K562 (cell line): ENCODE measurements around the gene PLA2R1. TPM values are rescaled to one million over a fixed set of nuclear protein-coding genes. Genes with fewer than 3 reads are reported as not detected.
"Not testable (repeated sequence)": the region's sequence is repeated elsewhere in the genome, so short reads cannot be mapped to it uniquely, and the experiment has no call there.

Experiments used
- ATAC-seq: fragments of 200-7000 bp; cut with Tn5 transposase; 3 replicates; pipeline ENCODE4 v1.9.1; 2020; ENCODE audit warnings: moderate library complexity
- BruUV-seq: library from RNA; stranded (reverse); fragments of 400-500 nt; replicated peaks from 2 replicates; lab custom pipeline; 2021; lab: Mats Ljungman, UMichigan
- CTCF ChIA-PET: fragments of 300-600 bp; formaldehyde crosslinking; extraction: SDS; loops from one replicate; lab custom pipeline; 2021; ENCODE audit warnings: low intra/inter-chr PET ratio; lab: Yijun Ruan, JAX
- POLR2A ChIA-PET: fragments of 300-600, 350-650 bp; sonication (Branson Sonifier 250); formaldehyde crosslinking; extraction: SDS; loops from one replicate; lab custom pipeline; 2021; ENCODE audit warnings: antibody characterized with exemption, inconsistent platforms; lab: Yijun Ruan, JAX
- DNase-seq, 4 experiments: peaks; one replicate each; pipeline versions ENCODE4 v3.0.0 to v3.0.0-alpha.2; 2011 to 2018; ENCODE audit warnings: low spot score in 3 of 4, mixed read lengths in 3 of 4; ENCODE audit errors: extremely low read depth in 1 of 4
- FAIRE-seq: peaks from 2 replicates; lab custom pipeline; 2011; peaks lifted over from hg19 to GRCh38; lab: Jason Lieb, UNC
- H2AFZ ChIP-seq: 2 replicates; pipeline ENCODE4 v1.6.0; 2011; ENCODE audit warnings: low read depth, low read length, control low read depth, inconsistent platforms
- H3K27ac ChIP-seq: fragments of 200-600 bp; 3 replicates; pipeline ENCODE4 v1.8.0; 2011; ENCODE audit warnings: low read depth, mild to moderate bottlenecking, control low read depth, inconsistent platforms, low read length, moderate library complexity, mixed read lengths; ENCODE audit errors: extremely low read depth
- H3K27me3 ChIP-seq, 2 experiments: fragments of 300-600 bp in 1 of 2; 2 replicates in 1 of 2; 3 replicates in 1 of 2; pipeline versions ENCODE4 v1.6.0 to v1.8.0; 2011; ENCODE audit warnings: inconsistent platforms in 2 of 2, low read length in 2 of 2, mild to moderate bottlenecking in 1 of 2, mixed read lengths in 1 of 2, moderate library complexity in 1 of 2; ENCODE audit not compliant: control insufficient read depth in 2 of 2, insufficient read depth in 2 of 2
- H3K36me3 ChIP-seq: fragments of 300-600 bp; 3 replicates; pipeline ENCODE4 v1.8.0; 2011; ENCODE audit warnings: mild to moderate bottlenecking, low read length, inconsistent platforms; ENCODE audit not compliant: control insufficient read depth, insufficient read depth
- H3K4me1 ChIP-seq, 2 experiments: fragments of 200-600 bp in 1 of 2; replicated peaks in 1 of 2; 2 replicates in 1 of 2; 3 replicates in 1 of 2; pipeline versions ENCODE4 v1.5.1 to v1.8.0; 2011; ENCODE audit warnings: inconsistent platforms in 2 of 2, low read length in 2 of 2, mild to moderate bottlenecking in 1 of 2, mixed read lengths in 1 of 2, moderate library complexity in 1 of 2; ENCODE audit not compliant: control insufficient read depth in 2 of 2, insufficient read depth in 2 of 2
- H3K4me2 ChIP-seq: 2 replicates; pipeline ENCODE4 v1.6.1; 2011; ENCODE audit warnings: low read length, control low read depth, inconsistent platforms, mixed read lengths; ENCODE audit not compliant: insufficient read depth
- H3K4me3 ChIP-seq: fragments of 200-600 bp; sonication (generic), shearing (Covaris generic); 2 replicates; pipeline ENCODE4 v1.5.1; 2016; ENCODE audit warnings: control low read depth, inconsistent platforms
- H3K79me2 ChIP-seq: fragments of 200-600 bp; 3 replicates; pipeline ENCODE4 v1.8.0; 2011; ENCODE audit warnings: low read length, inconsistent platforms; ENCODE audit not compliant: control insufficient read depth, insufficient read depth
- H3K9ac ChIP-seq, 2 experiments: 2 replicates each; pipeline versions ENCODE4 v1.6.0 to v1.6.1; 2011; ENCODE audit warnings: low read depth in 2 of 2, low read length in 2 of 2, control low read depth in 1 of 2, inconsistent platforms in 1 of 2, mild to moderate bottlenecking in 1 of 2, mixed read lengths in 1 of 2; ENCODE audit not compliant: insufficient read depth in 1 of 2
- H3K9me1 ChIP-seq: one replicate; pipeline ENCODE4 v1.6.0; 2011; ENCODE audit warnings: inconsistent platforms, mild to moderate bottlenecking, low read length, moderate library complexity; ENCODE audit not compliant: control insufficient read depth, insufficient read depth
- H3K9me3 ChIP-seq: replicated peaks from 2 replicates; pipeline ENCODE4 v1.5.1; 2011; ENCODE audit warnings: low read depth, low read length, inconsistent platforms; ENCODE audit not compliant: control insufficient read depth, insufficient read depth
- H4K20me1 ChIP-seq: replicated peaks from 2 replicates; pipeline ENCODE4 v1.6.1; 2011; ENCODE audit warnings: low read length, inconsistent platforms, mixed read lengths; ENCODE audit not compliant: control insufficient read depth, insufficient read depth
- NCOA4 ChIP-seq: fragments of 450-650 bp; IDR thresholded peaks from 2 replicates; pipeline ENCODE4 v1.6.1; 2018; ENCODE audit warnings: mild to moderate bottlenecking; ENCODE audit not compliant: partially characterized antibody
- PHF20 ChIP-seq: fragments of 450-650 bp; IDR thresholded peaks from 2 replicates; pipeline ENCODE4 v1.6.1; 2018; ENCODE audit not compliant: partially characterized antibody
- RBM17 ChIP-seq: fragments of 200-400 bp; formaldehyde crosslinking; IDR thresholded peaks from 2 replicates; pipeline ENCODE4 v1.6.1; 2017; ENCODE audit warnings: low read depth, mild to moderate bottlenecking, low read length, borderline replicate concordance
- TAL1 ChIP-seq: fragments of 450-650 bp; IDR thresholded peaks from 2 replicates; pipeline ENCODE4 v1.6.1; 2016; ENCODE audit warnings: mild to moderate bottlenecking
- TGIF2 ChIP-seq: sonication (generic); formaldehyde crosslinking; IDR thresholded peaks from 2 replicates; pipeline ENCODE4 v1.8.1; 2022; ENCODE audit warnings: mild to moderate bottlenecking, missing genetic modification reagents, moderate library complexity
- XRCC3 ChIP-seq: fragments of 450-650 bp; IDR thresholded peaks from 2 replicates; pipeline ENCODE4 v1.6.1; 2017; ENCODE audit warnings: mild to moderate bottlenecking, moderate library complexity
- ZNF384 ChIP-seq: IDR thresholded peaks from 2 replicates; pipeline ENCODE4 v1.6.1; 2012; ENCODE audit warnings: low read depth, low read length, improper control_type of control experiment
- ZNF584 ChIP-seq: fragments of 200-800 bp; sonication (Bioruptor generic); IDR thresholded peaks from 2 replicates; pipeline ENCODE4 v1.6.1; 2016; ENCODE audit warnings: low read depth, mild to moderate bottlenecking, missing genetic modification characterization, missing compliant biosample characterization
- WGBS: fragments of 100-300 bp; shearing (Covaris generic); methylation state at CpG from one replicate; pipeline ENCODE4 v1.1.6; 2016; ENCODE audit warnings: low coverage, mixed read lengths; ENCODE audit not compliant: insufficient coverage; ENCODE audit errors: missing lambda C conversion rate; 5-methylcytosine and 5-hydroxymethylcytosine counted together
- in situ Hi-C: fragments of 300-500 bp; cut with MboI; formaldehyde crosslinking; loops from 4 replicates; pipeline ENCODE4 v1.15.0; 2018; ENCODE audit warnings: inconsistent platforms, mixed read lengths
- intact Hi-C: fragments of 100-400 bp; cut with micrococcal nuclease; formaldehyde crosslinking; loops from 2 replicates; pipeline ENCODE4 v1.14.2; 2022
- polyA plus RNA-seq, 8 experiments: library from polyadenylated mRNA; depleted of rRNA in 4 of 8; stranded (reverse) in 5 of 8; unstranded in 3 of 8; fragments of >200 nt; fragmentation: Nextera tagmentation in 2 of 8; fragmentation: Illumina TruSeq in 1 of 8; extraction: Ambion mirVana in 2 of 8; extraction: Trizol in 1 of 8; gene quantifications; 2 replicates each; pipeline versions ENCODE4 v1.2.1 to v1.2.3, GENCODE V29; 2011 to 2014; ENCODE audit warnings: inconsistent platforms in 1 of 8, missing spikeins in 1 of 8
- total RNA-seq, 7 experiments: library from RNA; depleted of rRNA in 6 of 7; stranded (reverse); fragments of >200 nt in 6 of 7; fragmentation: Illumina TruSeq in 2 of 7; extraction: Trizol in 2 of 7; gene quantifications; 2 replicates each; pipeline versions ENCODE4 v1.2.1 to v1.2.3, GENCODE V29; 2011 to 2021; ENCODE audit warnings: low replicate concordance in 1 of 7
- TF ChIP-seq, protein P1 (sequence below), 2 experiments: fragments of 450-650 bp in 1 of 2; sonication (generic) in 1 of 2; formaldehyde crosslinking; conservative IDR thresholded peaks; 2 replicates each; pipeline versions ENCODE4 v1.4.0 to v1.8.1; 2020 to 2022; ENCODE audit warnings: mild to moderate bottlenecking in 1 of 2, missing genetic modification reagents in 1 of 2

PLA2R1 gene
- total and polyA plus RNA-seq, 9 of the 15 experiments (the other 6 are each of a cell fraction or from before 2014, with no cell fraction given) = not detected

DNA sequence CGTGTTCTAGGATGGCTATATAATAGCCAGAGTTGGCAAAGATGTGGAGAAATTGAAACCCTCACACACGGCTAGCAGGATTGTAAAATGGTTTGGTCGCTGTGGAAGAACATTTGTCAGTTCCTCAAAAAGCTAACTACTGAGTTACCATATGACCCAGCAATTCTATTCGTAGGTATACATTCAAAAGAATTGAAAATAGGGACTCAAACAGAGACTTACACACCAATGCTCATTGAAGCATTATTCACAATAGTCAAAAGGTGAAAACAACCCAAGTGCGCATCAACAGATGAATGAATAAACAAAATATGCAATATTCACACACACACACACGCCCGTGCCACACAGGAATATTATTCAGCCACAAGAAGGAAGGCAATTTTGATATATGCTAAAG, 98.7 kb downstream of the PLA2R1 start:
- in situ Hi-C loops (no loop called here), intact Hi-C loops (no loop called here)
- ATAC-seq (no peak), DNase-seq (no peak), FAIRE-seq (no peak)
- CTCF ChIA-PET = no interaction called here
- no TSS peak for BruUV-seq
- Histone ChIP-seq H3K9ac (no peak overlapping the region), H3K27me3 (no peaks in the 10 kb centered on the region), H3K4me2 (no peak overlapping the region), H3K9me3 (no peaks in the 10 kb centered on the region), H2AFZ (no peak overlapping the region), H3K36me3 (no peaks in the 10 kb centered on the region), H3K27ac (no peak overlapping the region), H4K20me1 (no peaks in the 10 kb centered on the region), H3K79me2 (no peaks in the 10 kb centered on the region), H3K4me1 (no peaks in the 10 kb centered on the region), H3K4me3 (no peak overlapping the region), H3K9me1 (no peaks in the 10 kb centered on the region)
- POLR2A ChIA-PET = no interaction called here
- no peak for TF ChIP-seq ZNF584 (CRISPR knock-in tag)
- TF ChIP-seq, protein P1, sequence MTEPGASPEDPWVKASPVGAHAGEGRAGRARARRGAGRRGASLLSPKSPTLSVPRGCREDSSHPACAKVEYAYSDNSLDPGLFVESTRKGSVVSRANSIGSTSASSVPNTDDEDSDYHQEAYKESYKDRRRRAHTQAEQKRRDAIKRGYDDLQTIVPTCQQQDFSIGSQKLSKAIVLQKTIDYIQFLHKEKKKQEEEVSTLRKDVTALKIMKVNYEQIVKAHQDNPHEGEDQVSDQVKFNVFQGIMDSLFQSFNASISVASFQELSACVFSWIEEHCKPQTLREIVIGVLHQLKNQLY (CRISPR knock-in tag; conservative IDR thresholded peaks at IDR 0.05) = no peak
- no peak for TF ChIP-seq RBM17
- no peak for TF ChIP-seq XRCC3
- no peak for TF ChIP-seq TAL1
- no peak for TF ChIP-seq NCOA4
- TF ChIP-seq ZNF384 = no peak
- no peak for TF ChIP-seq PHF20
- TF ChIP-seq TGIF2 (CRISPR knock-in tag) = no peak
- WGBS = 5% methylated on average over 7 of the region's 7 CpGs

DNA sequence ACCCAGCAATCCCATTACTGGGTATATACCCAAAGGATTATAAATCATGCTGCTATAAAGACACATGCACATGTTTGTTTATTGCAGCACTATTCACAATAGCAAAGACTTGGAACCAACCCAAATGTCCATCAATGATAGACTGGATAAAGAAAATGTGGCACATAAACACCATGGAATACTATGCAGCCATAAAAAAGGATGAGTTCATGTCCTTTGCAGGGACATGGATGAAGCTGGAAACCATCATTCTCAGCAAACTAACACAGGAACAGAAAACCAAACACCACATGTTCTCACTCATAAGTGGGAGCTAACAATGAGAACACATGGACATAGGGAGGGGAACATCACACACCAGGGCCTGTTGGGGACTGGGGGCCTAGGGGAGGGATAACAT, 99.9 kb downstream of the PLA2R1 start:
- in situ Hi-C loops, H2AFZ ChIP-seq, BruUV-seq, H3K4me2 ChIP-seq, H3K9ac ChIP-seq, H3K9me1 ChIP-seq, DNase-seq, H3K79me2 ChIP-seq, H3K4me1 ChIP-seq, ATAC-seq, CTCF ChIA-PET, intact Hi-C loops, H4K20me1 ChIP-seq, H3K27me3 ChIP-seq, H3K9me3 ChIP-seq, H3K27ac ChIP-seq, FAIRE-seq, POLR2A ChIA-PET, H3K36me3 ChIP-seq, H3K4me3 ChIP-seq: not testable (repeated sequence)
